Common myeloid progenitor, CD34-positive (primary cell): ENCODE measurements around the gene IL9.

Experiments
- CTCF ChIA-PET: fragments of 350-600 bp; sonication (Branson Sonifier 250); formaldehyde crosslinking; loops from one replicate; lab custom pipeline; 2021; ENCODE audit warnings: antibody characterized with exemption; lab: Charles Lee
- POLR2A ChIA-PET: fragments of 350-600 bp; sonication (Branson Sonifier 250); formaldehyde crosslinking; loops from one replicate; lab custom pipeline; 2021; ENCODE audit warnings: antibody characterized with exemption; lab: Charles Lee
- DNase-seq, 3 donors: peaks; one replicate each; pipeline versions ENCODE4 v3.0.0 to v3.0.0-alpha.2; 2013
- H3K27ac ChIP-seq, 2 experiments: 1 replicate in 1 of 2; 2 replicates in 1 of 2; pipeline ENCODE4 v1.7.0; 2013; ENCODE audit warnings: inconsistent platforms in 2 of 2, low read length in 2 of 2, mild to moderate bottlenecking in 2 of 2, low read depth in 1 of 2, moderate library complexity in 1 of 2; ENCODE audit not compliant: severe bottlenecking in 2 of 2, insufficient read depth in 1 of 2, poor library complexity in 1 of 2
- H3K27me3 ChIP-seq, 5 experiments: replicated peaks in 2 of 5; 1 replicate in 3 of 5; 2 replicates in 2 of 5; pipeline versions ENCODE4 v1.6.1 to v1.7.0; 2013; ENCODE audit warnings: low read length in 4 of 5, mild to moderate bottlenecking in 2 of 5, moderate library complexity in 2 of 5, inconsistent platforms in 1 of 5; ENCODE audit not compliant: insufficient read depth in 5 of 5, control insufficient read depth in 4 of 5
- H3K36me3 ChIP-seq, 4 experiments: 1 replicate in 2 of 4; 2 replicates in 2 of 4; pipeline versions ENCODE4 v1.6.1 to v1.7.0; 2013; ENCODE audit warnings: low read length in 3 of 4, control low read depth in 1 of 4, mild to moderate bottlenecking in 1 of 4; ENCODE audit not compliant: control insufficient read depth in 4 of 4, insufficient read depth in 4 of 4
- H3K4me1 ChIP-seq, 4 experiments: 1 replicate in 3 of 4; 2 replicates in 1 of 4; pipeline versions ENCODE4 v1.6.1 to v1.7.1; 2013; ENCODE audit warnings: low read length in 3 of 4, mild to moderate bottlenecking in 3 of 4, control low read depth in 1 of 4, inconsistent platforms in 1 of 4, moderate library complexity in 1 of 4; ENCODE audit not compliant: control insufficient read depth in 4 of 4, insufficient read depth in 4 of 4; ENCODE audit errors: control extremely low read depth in 1 of 4
- H3K4me3 ChIP-seq, 7 experiments: 1 replicate in 4 of 7; 2 replicates in 3 of 7; pipeline versions ENCODE4 v1.5.1 to v1.7.0; 2013; ENCODE audit warnings: mild to moderate bottlenecking in 7 of 7, low read length in 6 of 7, moderate library complexity in 6 of 7, inconsistent platforms in 2 of 7, low read depth in 2 of 7, control low read depth in 1 of 7; ENCODE audit not compliant: insufficient read depth in 4 of 7, control insufficient read depth in 1 of 7; ENCODE audit errors: extremely low read depth in 1 of 7
- H3K9me3 ChIP-seq, 5 experiments: 1 replicate in 4 of 5; 2 replicates in 1 of 5; pipeline versions ENCODE4 v1.6.1 to v1.7.1; 2013; ENCODE audit warnings: low read length in 4 of 5, mild to moderate bottlenecking in 2 of 5, inconsistent platforms in 1 of 5, low read depth in 1 of 5, moderate library complexity in 1 of 5; ENCODE audit not compliant: control insufficient read depth in 4 of 5, insufficient read depth in 2 of 5; ENCODE audit errors: control extremely low read depth in 1 of 5
- WGBS: methylation state at CpG from one replicate; pipeline ENCODE4 v1.1.5; 2013; ENCODE audit not compliant: insufficient coverage; 5-methylcytosine and 5-hydroxymethylcytosine counted together

IL9 gene

GRCh38 chr5:135886136-135886535 is 9.5 kb downstream of the IL9 start:
- POLR2A ChIA-PET = no interaction called here
- WGBS = 72% methylated on average over 3 of the region's 4 CpGs
- no peaks in the 10 kb centered on the region for H3K9me3 ChIP-seq

GRCh38 chr5:135885031-135885430 is 10.6 kb downstream of the IL9 start:
- ChIA-PET CTCF (interaction anchor here (0.6 to 2.4 kb wide), 3 partner anchors 178 to 327 kb away, joined by 3 to 7 read pairs (median 3); no protein-coding TSS in a partner anchor), POLR2A (no interaction called here)
- Histone ChIP-seq H3K9me3 (no peaks in the 10 kb centered on the region), H3K27me3 (peaks cover 2 to 44% (median 22%) of the 10 kb centered on the region in 5 experiments), H3K4me3 (no peak overlapping the region), H3K27ac (no peak overlapping the region), H3K4me1 (peaks cover 0 to 2% (median 0%) of the 10 kb centered on the region in 4 experiments), H3K36me3 (no peaks in the 10 kb centered on the region)
- no peak for DNase-seq
- 97% methylated on average over 3 of the region's 3 CpGs for WGBS

More at GRCh38 chr5:135886136-135886535, 9.5 kb downstream of the IL9 start:
- H3K27ac ChIP-seq = no peak overlapping the region
- no peaks in the 10 kb centered on the region for H3K36me3 ChIP-seq
- no peak overlapping the region for H3K4me3 ChIP-seq
- no peak for DNase-seq
- CTCF ChIA-PET = interaction anchor here (0.6 to 2.4 kb wide), 8 partner anchors 8 to 326 kb away, joined by 3 to 7 read pairs (median 3); no protein-coding TSS in a partner anchor
- peaks cover 2 to 34% (median 18%) of the 10 kb centered on the region in 5 experiments for H3K27me3 ChIP-seq
- H3K4me1 ChIP-seq = peaks cover 0 to 2% (median 0%) of the 10 kb centered on the region in 4 experiments

- ChIA-PET CTCF (interaction anchor here (1.1 to 4.1 kb wide), 3 partner anchors 8 to 41 kb away, joined by 3 to 23 read pairs (median 4); no protein-coding TSS in a partner anchor), POLR2A (no interaction called here)
- Histone ChIP-seq H3K27me3 (peaks cover 2 to 45% (median 22%) of the 10 kb centered on the region in 5 experiments), H3K4me3 (no peak overlapping the region), H3K27ac (no peak overlapping the region), H3K9me3 (no peaks in the 10 kb centered on the region), H3K4me1 (peaks cover 0 to 2% (median 0%) of the 10 kb centered on the region in 4 experiments), H3K36me3 (no peaks in the 10 kb centered on the region)
- DNase-seq = no peak
- WGBS = 35% methylated on average over 2 of the region's 4 CpGs
These were observed 12.2 kb downstream of the IL9 start for GRCh38 chr5:135883441-135883840.

DNA sequence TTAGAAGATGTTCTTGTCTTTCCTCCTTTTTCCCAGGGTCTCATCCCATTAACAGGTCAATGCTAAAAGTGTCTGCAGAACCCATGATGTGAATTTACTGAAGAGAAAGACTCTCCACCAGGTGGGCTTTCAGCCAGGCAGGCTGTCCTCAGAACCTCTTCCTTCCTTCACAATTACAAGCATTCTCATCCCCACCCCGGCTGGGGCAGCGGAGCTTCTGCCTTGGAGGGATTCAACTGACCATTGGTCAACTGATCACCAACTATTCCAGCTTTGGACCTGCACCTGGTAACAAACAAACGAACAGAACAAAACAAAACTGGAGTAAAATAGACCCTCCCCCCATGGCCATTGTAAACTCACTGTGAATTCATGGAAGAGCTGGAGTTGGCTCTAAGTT is 12.6 kb downstream of the IL9 start:
- WGBS = 100% methylated on average over 2 of the region's 3 CpGs
- Histone ChIP-seq H3K36me3 (no peaks in the 10 kb centered on the region), H3K4me1 (peaks cover 0 to 2% (median 0%) of the 10 kb centered on the region in 4 experiments), H3K27ac (no peak overlapping the region), H3K4me3 (no peak overlapping the region), H3K27me3 (peaks cover 2 to 42% (median 19%) of the 10 kb centered on the region in 5 experiments), H3K9me3 (no peaks in the 10 kb centered on the region)
- CTCF ChIA-PET = interaction anchor here (0.7 to 4.1 kb wide), 5 partner anchors 9 to 336 kb away, joined by 3 to 23 read pairs (median 4); no protein-coding TSS in a partner anchor
- DNase-seq = no peak
- POLR2A ChIA-PET = no interaction called here

- Histone ChIP-seq H3K27me3 (peaks cover 2 to 41% (median 17%) of the 10 kb centered on the region in 5 experiments), H3K9me3 (no peaks in the 10 kb centered on the region), H3K4me1 (no peaks in the 10 kb centered on the region), H3K36me3 (no peaks in the 10 kb centered on the region), H3K27ac (no peak overlapping the region), H3K4me3 (no peak overlapping the region)
- ChIA-PET CTCF (interaction anchor here (1.0 to 4.1 kb wide), 4 partner anchors 10 to 181 kb away, joined by 3 to 23 read pairs (median 6); partner anchors contain the start of gene SLC25A48), POLR2A (no interaction called here)
- no peak for DNase-seq
- WGBS = 73% methylated on average over 3 of the region's 3 CpGs
These were observed 13.8 kb downstream of the IL9 start for GRCh38 chr5:135881819-135882218.

GRCh38 chr5:135881244-135881643 is 14.4 kb downstream of the IL9 start:
- H3K9me3 ChIP-seq = no peaks in the 10 kb centered on the region
- ChIA-PET POLR2A (no interaction called here), CTCF (interaction anchor here (1.2 to 4.1 kb wide), 3 partner anchors 11 to 182 kb away, joined by 3 to 23 read pairs (median 7); no protein-coding TSS in a partner anchor)
- no peak overlapping the region for H3K4me3 ChIP-seq
- WGBS = 93% methylated on average over 4 of the region's 4 CpGs
- peaks cover 2 to 37% (median 17%) of the 10 kb centered on the region in 5 experiments for H3K27me3 ChIP-seq
- no peak overlapping the region for H3K27ac ChIP-seq
- DNase-seq = no peak
- no peaks in the 10 kb centered on the region for H3K36me3 ChIP-seq
- no peaks in the 10 kb centered on the region for H3K4me1 ChIP-seq

DNA sequence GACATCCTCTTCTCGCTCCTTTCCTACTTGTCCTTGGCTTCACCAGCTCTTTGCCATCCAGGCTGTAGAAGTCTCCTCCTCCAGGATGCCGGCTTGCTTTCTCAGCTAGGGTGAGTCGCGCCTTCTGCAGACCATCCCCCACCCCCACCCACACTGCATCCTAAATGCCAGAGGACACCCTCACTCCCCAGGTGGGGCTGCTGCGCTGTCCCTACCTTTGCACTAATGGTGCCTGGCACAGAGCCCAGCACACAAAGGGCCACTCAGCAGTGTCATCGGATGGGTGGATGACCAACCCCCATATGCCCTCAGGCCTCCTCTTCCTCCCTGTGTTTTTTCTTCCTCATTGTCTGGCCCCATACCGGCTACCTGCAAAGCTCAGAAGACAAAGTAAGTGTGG is 14.8 kb downstream of the IL9 start:
- WGBS = 85% methylated on average over 6 of the region's 7 CpGs
- Histone ChIP-seq H3K36me3 (no peaks in the 10 kb centered on the region), H3K27me3 (peaks cover 2 to 35% (median 17%) of the 10 kb centered on the region in 5 experiments), H3K4me3 (no peak overlapping the region), H3K9me3 (no peaks in the 10 kb centered on the region), H3K4me1 (no peaks in the 10 kb centered on the region), H3K27ac (no peak overlapping the region)
- ChIA-PET CTCF (interaction anchor here (1.2 to 4.1 kb wide), 3 partner anchors 11 to 323 kb away, joined by 3 to 23 read pairs (median 3); no protein-coding TSS in a partner anchor), POLR2A (no interaction called here)
- no peak for DNase-seq
